Measurements from ENCODE around the gene IFI16. TPM values are rescaled to one million over a fixed set of nuclear protein-coding genes. Genes with fewer than 3 reads are reported as not detected.
A peak's percentile ranks its signal among the peaks of the same experiment; 100 is the strongest.

Gene IFI16
- total RNA-seq, 1 donor from 2014 or later, result 8.9 TPM

DNA sequence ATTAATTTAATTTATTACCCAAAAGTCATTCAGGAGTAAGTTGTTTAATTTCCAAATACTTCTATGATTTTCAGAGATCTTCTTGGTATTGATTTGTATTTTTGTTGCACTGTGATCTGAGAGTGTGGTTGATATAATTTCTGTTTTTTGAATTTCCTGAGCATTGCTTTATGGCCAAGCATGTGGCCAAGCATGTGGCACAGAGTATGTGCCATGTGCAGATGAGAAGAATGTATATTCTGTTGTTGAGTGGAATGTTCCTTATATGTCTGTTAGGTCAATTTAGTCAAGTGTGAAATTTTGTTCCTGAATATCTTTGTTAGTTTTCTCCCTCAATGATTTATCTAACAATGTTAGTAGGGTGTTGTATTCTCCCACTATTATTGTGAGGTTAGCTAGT lies 25.3 kb upstream of the IFI16 start:
- TF ChIP-seq, protein P1, sequence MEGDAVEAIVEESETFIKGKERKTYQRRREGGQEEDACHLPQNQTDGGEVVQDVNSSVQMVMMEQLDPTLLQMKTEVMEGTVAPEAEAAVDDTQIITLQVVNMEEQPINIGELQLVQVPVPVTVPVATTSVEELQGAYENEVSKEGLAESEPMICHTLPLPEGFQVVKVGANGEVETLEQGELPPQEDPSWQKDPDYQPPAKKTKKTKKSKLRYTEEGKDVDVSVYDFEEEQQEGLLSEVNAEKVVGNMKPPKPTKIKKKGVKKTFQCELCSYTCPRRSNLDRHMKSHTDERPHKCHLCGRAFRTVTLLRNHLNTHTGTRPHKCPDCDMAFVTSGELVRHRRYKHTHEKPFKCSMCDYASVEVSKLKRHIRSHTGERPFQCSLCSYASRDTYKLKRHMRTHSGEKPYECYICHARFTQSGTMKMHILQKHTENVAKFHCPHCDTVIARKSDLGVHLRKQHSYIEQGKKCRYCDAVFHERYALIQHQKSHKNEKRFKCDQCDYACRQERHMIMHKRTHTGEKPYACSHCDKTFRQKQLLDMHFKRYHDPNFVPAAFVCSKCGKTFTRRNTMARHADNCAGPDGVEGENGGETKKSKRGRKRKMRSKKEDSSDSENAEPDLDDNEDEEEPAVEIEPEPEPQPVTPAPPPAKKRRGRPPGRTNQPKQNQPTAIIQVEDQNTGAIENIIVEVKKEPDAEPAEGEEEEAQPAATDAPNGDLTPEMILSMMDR (IDR thresholded peaks at IDR 0.05; ENCODE audit: unreplicated experiment), result no peak
- Mint-ChIP-seq H3K9me3 (ENCODE audit: low read depth) (peaks cover 15% of the 10 kb centered on the region), H3K4me3 (ENCODE audit: low read depth) (no peak overlapping the region), H3K4me1 (ENCODE audit: low read depth) (no peaks in the 10 kb centered on the region), H3K27ac (no peak overlapping the region), H3K36me3 (ENCODE audit: insufficient read depth) (no peaks in the 10 kb centered on the region), H3K27me3 (no peaks in the 10 kb centered on the region)
- no peak for DNase-seq (ENCODE audit: low spot score, unreplicated experiment)

DNA sequence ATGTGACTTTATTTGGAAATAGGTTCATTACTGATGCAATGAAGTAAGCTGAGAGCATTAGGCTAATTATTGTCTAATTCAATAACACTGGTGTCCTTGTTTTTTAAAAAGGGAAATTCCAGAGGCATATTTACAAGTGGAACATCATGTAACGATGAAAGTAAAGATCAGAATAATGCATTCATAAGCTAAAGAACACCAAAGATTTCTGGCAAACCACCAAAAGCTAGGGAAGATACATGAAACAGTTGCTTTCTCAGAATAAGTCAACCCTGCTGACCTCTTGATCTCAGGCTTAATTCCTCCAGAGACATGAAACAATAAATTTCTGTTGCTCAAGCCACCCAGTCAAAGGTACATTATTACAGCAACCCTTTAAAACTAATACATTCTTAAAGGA lies 20.3 kb upstream of the IFI16 start:
- H3K9me3 Mint-ChIP-seq (ENCODE audit: low read depth), result peaks cover under 1% of the 10 kb centered on the region
- no peaks in the 10 kb centered on the region for H3K36me3 Mint-ChIP-seq (ENCODE audit: insufficient read depth)
- no peak overlapping the region for H3K4me3 Mint-ChIP-seq (ENCODE audit: low read depth)
- no peak overlapping the region for H3K27ac Mint-ChIP-seq
- no peaks in the 10 kb centered on the region for H3K27me3 Mint-ChIP-seq
- DNase-seq (ENCODE audit: low spot score, unreplicated experiment), result no peak
- H3K4me1 Mint-ChIP-seq (ENCODE audit: low read depth), result no peaks in the 10 kb centered on the region
- TF ChIP-seq, protein P1 (IDR thresholded peaks at IDR 0.05; ENCODE audit: unreplicated experiment), result no peak

DNA sequence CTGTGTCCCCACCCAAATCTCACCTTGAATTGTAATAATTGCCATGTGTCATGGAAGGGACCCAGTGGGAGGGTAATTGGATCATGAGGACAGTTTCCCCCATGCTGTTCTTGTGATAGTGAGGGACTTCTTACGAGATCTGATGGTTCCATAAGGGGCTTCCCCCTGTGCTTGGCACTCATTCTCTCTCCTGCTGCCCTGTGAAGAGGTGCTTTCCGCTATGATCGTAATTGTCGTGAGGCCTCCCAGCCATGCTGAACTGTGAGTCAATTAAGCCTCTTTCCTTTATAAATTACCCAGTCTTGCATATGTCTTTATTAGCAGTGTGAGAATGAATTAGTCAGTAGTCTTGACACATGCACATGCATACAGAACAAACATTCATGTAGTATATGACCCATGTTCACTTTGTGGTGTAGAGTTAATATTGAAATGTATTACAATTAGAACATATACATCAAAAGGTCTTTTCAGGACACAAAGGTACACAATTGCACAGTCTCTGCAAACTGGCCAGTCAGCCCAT lies 16.9 kb upstream of the IFI16 start:
- no peaks in the 10 kb centered on the region for H3K9me3 Mint-ChIP-seq (ENCODE audit: low read depth)
- no peaks in the 10 kb centered on the region for H3K4me1 Mint-ChIP-seq (ENCODE audit: low read depth)
- H3K4me3 Mint-ChIP-seq (ENCODE audit: low read depth), result no peak overlapping the region
- H3K27me3 Mint-ChIP-seq, result no peaks in the 10 kb centered on the region
- TF ChIP-seq, protein P1 (IDR thresholded peaks at IDR 0.05; ENCODE audit: unreplicated experiment), result no peak
- no peaks in the 10 kb centered on the region for H3K36me3 Mint-ChIP-seq (ENCODE audit: insufficient read depth)
- H3K27ac Mint-ChIP-seq, result no peak overlapping the region
- DNase-seq (ENCODE audit: low spot score, unreplicated experiment), result no peak

DNA sequence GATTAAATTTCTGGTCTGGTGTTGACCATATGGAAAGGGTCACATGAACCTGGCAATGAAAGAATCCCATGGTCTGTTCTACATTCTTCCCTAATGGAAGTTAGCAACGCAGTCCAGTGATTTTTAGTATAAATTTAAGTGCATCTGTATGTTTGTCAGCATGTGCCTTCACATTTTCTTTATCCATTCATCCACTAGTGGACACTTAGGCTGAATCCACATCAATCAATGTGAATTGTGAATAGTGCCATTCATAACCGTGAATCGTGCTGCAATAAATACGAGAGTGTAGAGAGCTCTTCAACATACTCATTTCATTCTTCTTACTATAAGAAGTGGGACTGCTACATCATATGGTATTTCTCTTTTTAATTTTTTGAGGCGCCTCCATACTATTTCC lies 12.7 kb upstream of the IFI16 start:
- no peak for DNase-seq (ENCODE audit: low spot score, unreplicated experiment)
- Mint-ChIP-seq H3K36me3 (ENCODE audit: insufficient read depth) (no peaks in the 10 kb centered on the region), H3K4me1 (ENCODE audit: low read depth) (peaks cover 10% of the 10 kb centered on the region), H3K27me3 (no peaks in the 10 kb centered on the region), H3K4me3 (ENCODE audit: low read depth) (no peak overlapping the region), H3K9me3 (ENCODE audit: low read depth) (no peaks in the 10 kb centered on the region), H3K27ac (no peak overlapping the region)
- TF ChIP-seq, protein P1 (IDR thresholded peaks at IDR 0.05; ENCODE audit: unreplicated experiment), result no peak

DNA sequence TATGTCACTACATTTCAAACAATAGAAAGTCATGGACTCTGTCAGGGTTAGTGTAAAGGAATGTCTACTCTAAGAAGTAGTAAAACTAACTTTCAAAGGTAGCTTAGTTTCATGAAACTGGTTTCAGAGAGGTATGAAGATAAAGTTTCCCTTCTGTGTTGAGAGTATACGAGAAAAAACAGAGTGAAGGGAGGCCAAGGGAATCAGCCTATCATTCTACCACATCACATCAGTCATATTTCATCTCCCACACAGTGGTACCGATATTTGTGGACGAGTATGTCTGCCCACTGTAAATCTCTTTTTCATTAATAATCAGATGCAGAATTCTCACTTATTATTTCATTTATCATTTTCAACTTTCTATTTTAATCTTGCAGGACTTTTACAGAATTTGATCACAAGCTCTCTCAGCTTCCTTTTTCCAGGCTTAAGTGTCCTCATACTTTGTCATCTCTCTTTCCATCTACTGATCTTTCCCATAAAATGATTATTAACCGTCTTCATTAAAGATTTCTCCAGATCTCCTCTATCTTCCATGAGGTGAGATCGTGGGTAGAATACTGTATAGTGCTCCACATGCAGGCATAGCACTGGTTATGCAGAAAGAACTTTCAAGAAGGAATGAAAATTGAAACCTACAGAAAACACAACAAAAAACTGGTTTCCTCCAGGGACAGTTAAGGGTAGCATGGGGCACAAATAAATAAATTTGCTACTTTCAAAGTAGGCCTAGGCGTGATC lies 11.5 kb upstream of the IFI16 start:
- DNase-seq (ENCODE audit: low spot score, unreplicated experiment), result no peak
- H3K27ac Mint-ChIP-seq, result peak overlapping the region; percentile 83
- no peaks in the 10 kb centered on the region for H3K27me3 Mint-ChIP-seq
- H3K4me3 Mint-ChIP-seq (ENCODE audit: low read depth), result no peak overlapping the region
- TF ChIP-seq, protein P1 (IDR thresholded peaks at IDR 0.05; ENCODE audit: unreplicated experiment), result no peak
- peaks cover 10% of the 10 kb centered on the region for H3K4me1 Mint-ChIP-seq (ENCODE audit: low read depth)
- no peaks in the 10 kb centered on the region for H3K9me3 Mint-ChIP-seq (ENCODE audit: low read depth)
- no peaks in the 10 kb centered on the region for H3K36me3 Mint-ChIP-seq (ENCODE audit: insufficient read depth)
